ENCODE data around the gene C6orf132.

Gene C6orf132

GRCh38 chr6:42124223-42124836, 18.1 kb downstream of the C6orf132 start:
- no peaks in the 10 kb centered on the region for H3K9me3 ChIP-seq (ENCODE audit: control insufficient read depth in 5 of 5, low read length in 5 of 5)
- peaks cover 0 to under 1% (median 0%) of the 10 kb centered on the region in 5 donors for H3K27me3 ChIP-seq (ENCODE audit: control insufficient read depth in 5 of 5, insufficient read depth in 4 of 5, low read length in 5 of 5)
- peak overlapping the region in 1 of 5 donors; percentile 35 for H3K9ac ChIP-seq (ENCODE audit: low read length in 5 of 5)
- no peaks in the 10 kb centered on the region for H3K36me3 ChIP-seq (ENCODE audit: control insufficient read depth in 5 of 5, insufficient read depth in 5 of 5, low read length in 5 of 5)
- H3K27ac ChIP-seq (ENCODE audit: low read depth, low read length), result peak overlapping the region; percentile 18
- H3K4me3 ChIP-seq (ENCODE audit: low read depth in 1 of 5, low read length in 5 of 5), result no peak overlapping the region
- H3K4me1 ChIP-seq (ENCODE audit: control insufficient read depth in 5 of 5, insufficient read depth in 5 of 5, low read length in 5 of 5), result peaks cover 0 to 13% (median 9%) of the 10 kb centered on the region in 5 donors

GRCh38 chr6:42123379-42124103, 18.9 kb downstream of the C6orf132 start:
- H3K4me1 ChIP-seq (ENCODE audit: control insufficient read depth in 5 of 5, insufficient read depth in 5 of 5, low read length in 5 of 5), result peaks cover 0 to 11% (median 10%) of the 10 kb centered on the region in 5 donors
- H3K27me3 ChIP-seq (ENCODE audit: control insufficient read depth in 5 of 5, insufficient read depth in 4 of 5, low read length in 5 of 5), result no peaks in the 10 kb centered on the region
- H3K36me3 ChIP-seq (ENCODE audit: control insufficient read depth in 5 of 5, insufficient read depth in 5 of 5, low read length in 5 of 5), result no peaks in the 10 kb centered on the region
- H3K9me3 ChIP-seq (ENCODE audit: control insufficient read depth in 5 of 5, low read length in 5 of 5), result no peaks in the 10 kb centered on the region
- peak overlapping the region; percentile 18 for H3K27ac ChIP-seq (ENCODE audit: low read depth, low read length)
- no peak overlapping the region for H3K4me3 ChIP-seq (ENCODE audit: low read depth in 1 of 5, low read length in 5 of 5)
- peak overlapping the region in 1 of 5 donors; percentile 35 for H3K9ac ChIP-seq (ENCODE audit: low read length in 5 of 5)

- Histone ChIP-seq H3K36me3 (ENCODE audit: control insufficient read depth in 5 of 5, insufficient read depth in 5 of 5, low read length in 5 of 5) (no peaks in the 10 kb centered on the region), H3K9ac (ENCODE audit: low read length in 5 of 5) (no peak overlapping the region), H3K27ac (ENCODE audit: low read depth, low read length) (no peak overlapping the region), H3K4me3 (ENCODE audit: low read depth in 1 of 5, low read length in 5 of 5) (no peak overlapping the region), H3K27me3 (ENCODE audit: control insufficient read depth in 5 of 5, insufficient read depth in 4 of 5, low read length in 5 of 5) (no peaks in the 10 kb centered on the region), H3K9me3 (ENCODE audit: control insufficient read depth in 5 of 5, low read length in 5 of 5) (no peaks in the 10 kb centered on the region), H3K4me1 (ENCODE audit: control insufficient read depth in 5 of 5, insufficient read depth in 5 of 5, low read length in 5 of 5) (peaks cover 0 to 19% (median 16%) of the 10 kb centered on the region in 5 donors)
These were observed 21.2 kb downstream of the C6orf132 start for GRCh38 chr6:42120895-42121865.

- peaks cover 0 to 6% (median 0%) of the 10 kb centered on the region in 5 donors for H3K27me3 ChIP-seq (ENCODE audit: control insufficient read depth in 5 of 5, insufficient read depth in 4 of 5, low read length in 5 of 5)
- H3K9me3 ChIP-seq (ENCODE audit: control insufficient read depth in 5 of 5, low read length in 5 of 5), result no peaks in the 10 kb centered on the region
- H3K9ac ChIP-seq (ENCODE audit: low read length in 5 of 5), result peak overlapping the region in 1 of 5 donors; percentile 49
- H3K4me1 ChIP-seq (ENCODE audit: control insufficient read depth in 5 of 5, insufficient read depth in 5 of 5, low read length in 5 of 5), result peaks cover 0 to 10% (median 7%) of the 10 kb centered on the region in 5 donors
- H3K27ac ChIP-seq (ENCODE audit: low read depth, low read length), result no peak overlapping the region
- H3K4me3 ChIP-seq (ENCODE audit: low read depth in 1 of 5, low read length in 5 of 5), result no peak overlapping the region
- H3K36me3 ChIP-seq (ENCODE audit: control insufficient read depth in 5 of 5, insufficient read depth in 5 of 5, low read length in 5 of 5), result no peaks in the 10 kb centered on the region
These were observed 24.0 kb downstream of the C6orf132 start for GRCh38 chr6:42118162-42119001.

GRCh38 chr6:42117843-42118161, 24.6 kb downstream of the C6orf132 start:
- Histone ChIP-seq H3K27me3 (ENCODE audit: control insufficient read depth in 5 of 5, insufficient read depth in 4 of 5, low read length in 5 of 5) (peaks cover 0 to 6% (median 0%) of the 10 kb centered on the region in 5 donors), H3K4me3 (ENCODE audit: low read depth in 1 of 5, low read length in 5 of 5) (no peak overlapping the region), H3K9me3 (ENCODE audit: control insufficient read depth in 5 of 5, low read length in 5 of 5) (no peaks in the 10 kb centered on the region), H3K36me3 (ENCODE audit: control insufficient read depth in 5 of 5, insufficient read depth in 5 of 5, low read length in 5 of 5) (no peaks in the 10 kb centered on the region), H3K9ac (ENCODE audit: low read length in 5 of 5) (peak overlapping the region in 1 of 5 donors; percentile 49), H3K4me1 (ENCODE audit: control insufficient read depth in 5 of 5, insufficient read depth in 5 of 5, low read length in 5 of 5) (peaks cover 0 to 10% (median 7%) of the 10 kb centered on the region in 5 donors), H3K27ac (ENCODE audit: low read depth, low read length) (no peak overlapping the region)

- peaks cover 0 to 6% (median 0%) of the 10 kb centered on the region in 5 donors for H3K27me3 ChIP-seq (ENCODE audit: control insufficient read depth in 5 of 5, insufficient read depth in 4 of 5, low read length in 5 of 5)
- no peak overlapping the region for H3K9ac ChIP-seq (ENCODE audit: low read length in 5 of 5)
- peaks cover 0 to 5% (median 0%) of the 10 kb centered on the region in 5 donors for H3K9me3 ChIP-seq (ENCODE audit: control insufficient read depth in 5 of 5, low read length in 5 of 5)
- peaks cover 0 to 10% (median 7%) of the 10 kb centered on the region in 5 donors for H3K4me1 ChIP-seq (ENCODE audit: control insufficient read depth in 5 of 5, insufficient read depth in 5 of 5, low read length in 5 of 5)
- no peak overlapping the region for H3K27ac ChIP-seq (ENCODE audit: low read depth, low read length)
- no peaks in the 10 kb centered on the region for H3K36me3 ChIP-seq (ENCODE audit: control insufficient read depth in 5 of 5, insufficient read depth in 5 of 5, low read length in 5 of 5)
- H3K4me3 ChIP-seq (ENCODE audit: low read depth in 1 of 5, low read length in 5 of 5), result no peak overlapping the region
These were observed 28.3 kb downstream of the C6orf132 start for GRCh38 chr6:42113936-42114636.

GRCh38 chr6:42112351-42112750, 30.1 kb downstream of the C6orf132 start:
- Histone ChIP-seq H3K9ac (ENCODE audit: low read length in 5 of 5) (no peak overlapping the region), H3K9me3 (ENCODE audit: control insufficient read depth in 5 of 5, low read length in 5 of 5) (peaks cover 0 to 5% (median 0%) of the 10 kb centered on the region in 5 donors), H3K4me1 (ENCODE audit: control insufficient read depth in 5 of 5, insufficient read depth in 5 of 5, low read length in 5 of 5) (no peaks in the 10 kb centered on the region), H3K36me3 (ENCODE audit: control insufficient read depth in 5 of 5, insufficient read depth in 5 of 5, low read length in 5 of 5) (no peaks in the 10 kb centered on the region), H3K4me3 (ENCODE audit: low read depth in 1 of 5, low read length in 5 of 5) (no peak overlapping the region), H3K27ac (ENCODE audit: low read depth, low read length) (no peak overlapping the region), H3K27me3 (ENCODE audit: control insufficient read depth in 5 of 5, insufficient read depth in 4 of 5, low read length in 5 of 5) (peaks cover 0 to 10% (median 0%) of the 10 kb centered on the region in 5 donors)

GRCh38 chr6:42110683-42111082, 31.7 kb downstream of the C6orf132 start:
- Histone ChIP-seq H3K9ac (ENCODE audit: low read length in 5 of 5) (no peak overlapping the region), H3K9me3 (ENCODE audit: control insufficient read depth in 5 of 5, low read length in 5 of 5) (peaks cover 0 to 5% (median 0%) of the 10 kb centered on the region in 5 donors), H3K4me3 (ENCODE audit: low read depth in 1 of 5, low read length in 5 of 5) (no peak overlapping the region), H3K27me3 (ENCODE audit: control insufficient read depth in 5 of 5, insufficient read depth in 4 of 5, low read length in 5 of 5) (peaks cover 0 to 12% (median 0%) of the 10 kb centered on the region in 5 donors), H3K27ac (ENCODE audit: low read depth, low read length) (no peak overlapping the region), H3K4me1 (ENCODE audit: control insufficient read depth in 5 of 5, insufficient read depth in 5 of 5, low read length in 5 of 5) (no peaks in the 10 kb centered on the region), H3K36me3 (ENCODE audit: control insufficient read depth in 5 of 5, insufficient read depth in 5 of 5, low read length in 5 of 5) (no peaks in the 10 kb centered on the region)

GRCh38 chr6:42108071-42108470, 34.3 kb downstream of the C6orf132 start:
- H3K27me3 ChIP-seq (ENCODE audit: control insufficient read depth in 5 of 5, insufficient read depth in 4 of 5, low read length in 5 of 5), result peaks cover 0 to 11% (median 0%) of the 10 kb centered on the region in 5 donors
- H3K36me3 ChIP-seq (ENCODE audit: control insufficient read depth in 5 of 5, insufficient read depth in 5 of 5, low read length in 5 of 5), result no peaks in the 10 kb centered on the region
- H3K9ac ChIP-seq (ENCODE audit: low read length in 5 of 5), result no peak overlapping the region
- peaks cover 0 to 5% (median 0%) of the 10 kb centered on the region in 5 donors for H3K9me3 ChIP-seq (ENCODE audit: control insufficient read depth in 5 of 5, low read length in 5 of 5)
- H3K4me1 ChIP-seq (ENCODE audit: control insufficient read depth in 5 of 5, insufficient read depth in 5 of 5, low read length in 5 of 5), result peaks cover 0 to 21% (median 15%) of the 10 kb centered on the region in 5 donors
- no peak overlapping the region for H3K4me3 ChIP-seq (ENCODE audit: low read depth in 1 of 5, low read length in 5 of 5)
- no peak overlapping the region for H3K27ac ChIP-seq (ENCODE audit: low read depth, low read length)

All from subcutaneous abdominal adipose tissue (tissue), 5 donors.